ENCODE results near the gene PHF21A.

GRCh38 chr11:45942381-45942780, 178.9 kb downstream of the PHF21A start:
- TF ChIP-seq PRDM10 (CRISPR knock-in tag; IDR thresholded peaks at IDR 0.05; ENCODE audit: low read depth) (no peak), MAFK (conservative IDR thresholded peaks at IDR 0.05 in 1 of 2, IDR thresholded peaks at IDR 0.05 in 1 of 2; ENCODE audit: low read length in 2 of 2) (no peak), FOSL2 (CRISPR knock-in tag; IDR thresholded peaks at IDR 0.05) (no peak), KLF12 (CRISPR knock-in tag; IDR thresholded peaks at IDR 0.05; ENCODE audit: borderline replicate concordance) (no peak), SPEN (CRISPR knock-in tag; IDR thresholded peaks at IDR 0.05; ENCODE audit: low read depth) (no peak), ZSCAN22 (CRISPR knock-in tag; IDR thresholded peaks at IDR 0.05) (no peak), CREM (IDR thresholded peaks at IDR 0.05) (no peak), CREM (CRISPR knock-in tag; IDR thresholded peaks at IDR 0.05) (no peak), GABPA (IDR thresholded peaks at IDR 0.05; ENCODE audit: low read depth, low read length) (no peak), GABPA (CRISPR knock-in tag; IDR thresholded peaks at IDR 0.05; ENCODE audit: low read depth) (no peak), USF2 (IDR thresholded peaks at IDR 0.05; ENCODE audit: low read depth, low read length) (no peak), USF2 (CRISPR knock-in tag; IDR thresholded peaks at IDR 0.05; ENCODE audit: borderline replicate concordance) (no peak)
- TF ChIP-seq, protein P1, sequence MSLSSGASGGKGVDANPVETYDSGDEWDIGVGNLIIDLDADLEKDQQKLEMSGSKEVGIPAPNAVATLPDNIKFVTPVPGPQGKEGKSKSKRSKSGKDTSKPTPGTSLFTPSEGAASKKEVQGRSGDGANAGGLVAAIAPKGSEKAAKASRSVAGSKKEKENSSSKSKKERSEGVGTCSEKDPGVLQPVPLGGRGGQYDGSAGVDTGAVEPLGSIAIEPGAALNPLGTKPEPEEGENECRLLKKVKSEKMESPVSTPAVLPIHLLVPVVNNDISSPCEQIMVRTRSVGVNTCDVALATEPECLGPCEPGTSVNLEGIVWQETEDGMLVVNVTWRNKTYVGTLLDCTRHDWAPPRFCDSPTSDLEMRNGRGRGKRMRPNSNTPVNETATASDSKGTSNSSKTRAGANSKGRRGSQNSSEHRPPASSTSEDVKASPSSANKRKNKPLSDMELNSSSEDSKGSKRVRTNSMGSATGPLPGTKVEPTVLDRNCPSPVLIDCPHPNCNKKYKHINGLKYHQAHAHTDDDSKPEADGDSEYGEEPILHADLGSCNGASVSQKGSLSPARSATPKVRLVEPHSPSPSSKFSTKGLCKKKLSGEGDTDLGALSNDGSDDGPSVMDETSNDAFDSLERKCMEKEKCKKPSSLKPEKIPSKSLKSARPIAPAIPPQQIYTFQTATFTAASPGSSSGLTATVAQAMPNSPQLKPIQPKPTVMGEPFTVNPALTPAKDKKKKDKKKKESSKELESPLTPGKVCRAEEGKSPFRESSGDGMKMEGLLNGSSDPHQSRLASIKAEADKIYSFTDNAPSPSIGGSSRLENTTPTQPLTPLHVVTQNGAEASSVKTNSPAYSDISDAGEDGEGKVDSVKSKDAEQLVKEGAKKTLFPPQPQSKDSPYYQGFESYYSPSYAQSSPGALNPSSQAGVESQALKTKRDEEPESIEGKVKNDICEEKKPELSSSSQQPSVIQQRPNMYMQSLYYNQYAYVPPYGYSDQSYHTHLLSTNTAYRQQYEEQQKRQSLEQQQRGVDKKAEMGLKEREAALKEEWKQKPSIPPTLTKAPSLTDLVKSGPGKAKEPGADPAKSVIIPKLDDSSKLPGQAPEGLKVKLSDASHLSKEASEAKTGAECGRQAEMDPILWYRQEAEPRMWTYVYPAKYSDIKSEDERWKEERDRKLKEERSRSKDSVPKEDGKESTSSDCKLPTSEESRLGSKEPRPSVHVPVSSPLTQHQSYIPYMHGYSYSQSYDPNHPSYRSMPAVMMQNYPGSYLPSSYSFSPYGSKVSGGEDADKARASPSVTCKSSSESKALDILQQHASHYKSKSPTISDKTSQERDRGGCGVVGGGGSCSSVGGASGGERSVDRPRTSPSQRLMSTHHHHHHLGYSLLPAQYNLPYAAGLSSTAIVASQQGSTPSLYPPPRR (CRISPR knock-in tag; IDR thresholded peaks at IDR 0.05; ENCODE audit: borderline replicate concordance), result no peak
- TF ChIP-seq, protein P2, sequence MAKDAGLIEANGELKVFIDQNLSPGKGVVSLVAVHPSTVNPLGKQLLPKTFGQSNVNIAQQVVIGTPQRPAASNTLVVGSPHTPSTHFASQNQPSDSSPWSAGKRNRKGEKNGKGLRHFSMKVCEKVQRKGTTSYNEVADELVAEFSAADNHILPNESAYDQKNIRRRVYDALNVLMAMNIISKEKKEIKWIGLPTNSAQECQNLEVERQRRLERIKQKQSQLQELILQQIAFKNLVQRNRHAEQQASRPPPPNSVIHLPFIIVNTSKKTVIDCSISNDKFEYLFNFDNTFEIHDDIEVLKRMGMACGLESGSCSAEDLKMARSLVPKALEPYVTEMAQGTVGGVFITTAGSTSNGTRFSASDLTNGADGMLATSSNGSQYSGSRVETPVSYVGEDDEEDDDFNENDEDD (CRISPR knock-in tag; IDR thresholded peaks at IDR 0.05; ENCODE audit: borderline replicate concordance), result no peak
